Mammary epithelial cell (primary cell): ENCODE measurements around the gene EHD4.

Source experiments
- EZH2 ChIP-seq: IDR thresholded peaks from 2 replicates; pipeline ENCODE4 v1.6.1; 2012; ENCODE audit warnings: low read length, inconsistent platforms, borderline replicate concordance
- TF ChIP-seq, protein P1 (sequence below), 2 donors: IDR thresholded peaks in 1 of 2; conservative IDR thresholded peaks in 1 of 2; 2 replicates each; pipeline ENCODE4 v1.5.1; 2011 to 2012; ENCODE audit warnings: inconsistent platforms in 2 of 2, low read length in 2 of 2, mild to moderate bottlenecking in 2 of 2, control low read depth in 1 of 2, low read depth in 1 of 2; ENCODE audit not compliant: insufficient read depth in 1 of 2; ENCODE audit errors: extremely low read depth in 1 of 2

DNA sequence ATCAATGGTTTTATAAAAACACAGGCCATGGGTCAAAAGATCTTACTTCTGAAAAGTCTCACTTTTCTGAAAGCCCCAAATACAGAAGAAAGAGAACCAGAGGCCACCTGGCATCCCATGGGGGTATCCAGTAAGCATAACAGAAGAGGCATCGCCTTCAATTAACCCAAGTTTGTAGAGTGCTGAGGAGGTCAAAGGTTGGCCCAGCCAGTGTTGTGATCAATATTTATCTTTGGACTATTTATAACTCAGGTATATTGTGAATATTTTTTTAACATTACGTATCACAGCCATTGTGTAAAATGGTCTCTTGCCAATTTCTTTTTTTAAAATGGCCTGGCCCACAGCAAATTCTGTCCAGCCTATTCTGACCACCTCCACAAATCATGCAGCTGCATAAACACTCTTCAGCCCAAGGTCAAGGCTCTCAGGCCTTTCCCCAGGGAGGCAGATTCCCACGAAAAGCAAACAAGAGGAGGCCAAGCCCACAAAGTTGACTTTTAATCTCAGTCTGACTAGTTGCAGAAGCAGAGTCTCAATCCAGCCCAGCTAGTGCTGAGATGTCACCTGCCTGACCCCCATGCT, 52.3 kb downstream of the EHD4 start:
- TF ChIP-seq, protein P1, sequence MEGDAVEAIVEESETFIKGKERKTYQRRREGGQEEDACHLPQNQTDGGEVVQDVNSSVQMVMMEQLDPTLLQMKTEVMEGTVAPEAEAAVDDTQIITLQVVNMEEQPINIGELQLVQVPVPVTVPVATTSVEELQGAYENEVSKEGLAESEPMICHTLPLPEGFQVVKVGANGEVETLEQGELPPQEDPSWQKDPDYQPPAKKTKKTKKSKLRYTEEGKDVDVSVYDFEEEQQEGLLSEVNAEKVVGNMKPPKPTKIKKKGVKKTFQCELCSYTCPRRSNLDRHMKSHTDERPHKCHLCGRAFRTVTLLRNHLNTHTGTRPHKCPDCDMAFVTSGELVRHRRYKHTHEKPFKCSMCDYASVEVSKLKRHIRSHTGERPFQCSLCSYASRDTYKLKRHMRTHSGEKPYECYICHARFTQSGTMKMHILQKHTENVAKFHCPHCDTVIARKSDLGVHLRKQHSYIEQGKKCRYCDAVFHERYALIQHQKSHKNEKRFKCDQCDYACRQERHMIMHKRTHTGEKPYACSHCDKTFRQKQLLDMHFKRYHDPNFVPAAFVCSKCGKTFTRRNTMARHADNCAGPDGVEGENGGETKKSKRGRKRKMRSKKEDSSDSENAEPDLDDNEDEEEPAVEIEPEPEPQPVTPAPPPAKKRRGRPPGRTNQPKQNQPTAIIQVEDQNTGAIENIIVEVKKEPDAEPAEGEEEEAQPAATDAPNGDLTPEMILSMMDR (conservative IDR thresholded peaks at IDR 0.05 in 1 of 2, IDR thresholded peaks at IDR 0.05 in 1 of 2; ENCODE audit: extremely low read depth in 1 of 2, insufficient read depth in 1 of 2, low read depth in 1 of 2, low read length in 2 of 2), result no peak
- no peak for TF ChIP-seq EZH2
